Measurements from ENCODE around the gene CDK6.

The CDK6 gene

DNA sequence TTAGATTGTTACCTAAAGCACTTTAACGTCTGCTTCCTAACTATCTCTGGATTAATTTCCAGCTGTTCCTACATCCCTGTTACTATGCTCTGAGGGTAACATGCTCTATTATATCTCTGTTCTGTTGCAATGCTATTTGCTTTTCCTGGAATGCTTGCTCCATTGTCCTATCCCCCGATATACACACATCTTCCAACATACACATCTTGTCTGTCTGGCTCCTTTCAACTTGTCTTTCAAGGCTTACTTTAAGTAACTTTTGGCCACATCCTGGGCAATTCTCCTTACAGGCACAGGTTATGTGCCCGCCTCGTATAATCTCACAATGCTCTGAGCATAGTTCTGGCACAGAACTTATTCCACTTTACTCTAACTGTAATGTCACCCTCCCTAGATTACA lies 96.2 kb downstream of the CDK6 start:
- Histone ChIP-seq H4K20me1 (ENCODE audit: insufficient read depth, low read length) (no peaks in the 10 kb centered on the region), H3K27me3 (ENCODE audit: insufficient read depth, low read length) (no peaks in the 10 kb centered on the region), H3K9me3 (ENCODE audit: low read length) (no peaks in the 10 kb centered on the region), H3K79me2 (ENCODE audit: insufficient read depth, low read length) (no peaks in the 10 kb centered on the region), H3K4me2 (ENCODE audit: low read length) (no peak overlapping the region), H3K4me3 (ENCODE audit: low read depth, low read length, poor library complexity, severe bottlenecking) (no peak overlapping the region), H3K4me1 (ENCODE audit: insufficient read depth, low read length, severe bottlenecking) (no peaks in the 10 kb centered on the region), H3K9ac (ENCODE audit: low read length) (no peak overlapping the region), H3F3A (ENCODE audit: insufficient read depth, low read length) (no peaks in the 10 kb centered on the region), H3K36me3 (ENCODE audit: insufficient read depth, low read length) (peaks cover 12% of the 10 kb centered on the region), H2AFZ (ENCODE audit: low read length) (no peak overlapping the region), H3K27ac (ENCODE audit: low read depth, low read length, poor library complexity, severe bottlenecking) (no peak overlapping the region), H3K9me2 (ENCODE audit: low read depth, low read length) (no peaks in the 10 kb centered on the region)
- TF ChIP-seq, protein P1, sequence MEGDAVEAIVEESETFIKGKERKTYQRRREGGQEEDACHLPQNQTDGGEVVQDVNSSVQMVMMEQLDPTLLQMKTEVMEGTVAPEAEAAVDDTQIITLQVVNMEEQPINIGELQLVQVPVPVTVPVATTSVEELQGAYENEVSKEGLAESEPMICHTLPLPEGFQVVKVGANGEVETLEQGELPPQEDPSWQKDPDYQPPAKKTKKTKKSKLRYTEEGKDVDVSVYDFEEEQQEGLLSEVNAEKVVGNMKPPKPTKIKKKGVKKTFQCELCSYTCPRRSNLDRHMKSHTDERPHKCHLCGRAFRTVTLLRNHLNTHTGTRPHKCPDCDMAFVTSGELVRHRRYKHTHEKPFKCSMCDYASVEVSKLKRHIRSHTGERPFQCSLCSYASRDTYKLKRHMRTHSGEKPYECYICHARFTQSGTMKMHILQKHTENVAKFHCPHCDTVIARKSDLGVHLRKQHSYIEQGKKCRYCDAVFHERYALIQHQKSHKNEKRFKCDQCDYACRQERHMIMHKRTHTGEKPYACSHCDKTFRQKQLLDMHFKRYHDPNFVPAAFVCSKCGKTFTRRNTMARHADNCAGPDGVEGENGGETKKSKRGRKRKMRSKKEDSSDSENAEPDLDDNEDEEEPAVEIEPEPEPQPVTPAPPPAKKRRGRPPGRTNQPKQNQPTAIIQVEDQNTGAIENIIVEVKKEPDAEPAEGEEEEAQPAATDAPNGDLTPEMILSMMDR (IDR thresholded peaks at IDR 0.05; ENCODE audit: low read length), result no peak
- TF ChIP-seq EZH2 (IDR thresholded peaks at IDR 0.05; ENCODE audit: borderline replicate concordance, low read length), result no peak

DNA sequence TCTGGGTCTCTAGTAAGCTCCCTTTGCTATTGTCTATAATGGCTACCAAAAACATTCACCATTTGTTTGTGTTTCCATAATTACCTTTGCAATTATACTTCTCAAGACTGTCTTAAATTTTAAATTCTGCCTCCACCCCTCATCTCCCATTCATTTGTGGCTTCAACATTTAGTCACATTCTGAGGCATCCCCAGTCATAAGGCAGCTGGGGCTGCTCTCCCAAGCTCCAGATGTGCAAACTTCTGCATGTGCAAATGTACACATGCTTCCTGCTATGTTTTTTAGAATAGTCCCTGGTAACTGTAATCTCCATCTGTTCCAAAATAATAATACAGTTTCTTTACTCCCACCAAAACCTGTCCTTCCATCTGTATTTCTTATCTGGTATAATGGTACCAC lies 97.3 kb downstream of the CDK6 start:
- Histone ChIP-seq H3K27me3 (ENCODE audit: insufficient read depth, low read length) (no peaks in the 10 kb centered on the region), H2AFZ (ENCODE audit: low read length) (no peak overlapping the region), H3K4me2 (ENCODE audit: low read length) (no peak overlapping the region), H3K9me3 (ENCODE audit: low read length) (no peaks in the 10 kb centered on the region), H3K9me2 (ENCODE audit: low read depth, low read length) (no peaks in the 10 kb centered on the region), H3K36me3 (ENCODE audit: insufficient read depth, low read length) (peaks cover 7% of the 10 kb centered on the region), H4K20me1 (ENCODE audit: insufficient read depth, low read length) (no peaks in the 10 kb centered on the region), H3K9ac (ENCODE audit: low read length) (no peak overlapping the region), H3F3A (ENCODE audit: insufficient read depth, low read length) (no peaks in the 10 kb centered on the region), H3K4me3 (ENCODE audit: low read depth, low read length, poor library complexity, severe bottlenecking) (no peak overlapping the region), H3K79me2 (ENCODE audit: insufficient read depth, low read length) (no peaks in the 10 kb centered on the region), H3K4me1 (ENCODE audit: insufficient read depth, low read length, severe bottlenecking) (no peaks in the 10 kb centered on the region), H3K27ac (ENCODE audit: low read depth, low read length, poor library complexity, severe bottlenecking) (no peak overlapping the region)
- TF ChIP-seq EZH2 (IDR thresholded peaks at IDR 0.05; ENCODE audit: borderline replicate concordance, low read length), result no peak
- TF ChIP-seq, protein P1 (IDR thresholded peaks at IDR 0.05; ENCODE audit: low read length), result no peak

DNA sequence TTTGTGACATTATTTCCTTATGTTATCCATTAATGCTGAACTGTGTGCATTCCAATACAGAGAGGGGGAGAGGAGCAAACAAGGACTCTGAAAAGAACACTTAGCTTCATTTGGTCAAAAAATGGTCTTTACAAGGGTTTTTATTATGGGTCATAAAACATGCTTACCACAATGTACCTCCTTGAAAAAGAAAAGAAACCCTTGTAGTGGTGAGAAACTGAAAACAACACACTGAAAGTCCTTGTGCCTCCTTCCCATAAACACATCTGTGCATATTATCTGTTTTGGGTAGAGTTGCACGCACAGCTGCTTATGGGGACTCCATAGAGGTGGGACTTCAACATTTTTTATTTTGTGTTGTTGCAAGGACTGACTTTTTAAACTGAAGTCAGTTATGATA lies 98.7 kb downstream of the CDK6 start:
- H3K9ac ChIP-seq (ENCODE audit: low read length), result no peak overlapping the region
- H4K20me1 ChIP-seq (ENCODE audit: insufficient read depth, low read length), result no peaks in the 10 kb centered on the region
- H3K79me2 ChIP-seq (ENCODE audit: insufficient read depth, low read length), result no peaks in the 10 kb centered on the region
- H3K27me3 ChIP-seq (ENCODE audit: insufficient read depth, low read length), result no peaks in the 10 kb centered on the region
- peaks cover 1% of the 10 kb centered on the region for H3K4me1 ChIP-seq (ENCODE audit: insufficient read depth, low read length, severe bottlenecking)
- H3K4me3 ChIP-seq (ENCODE audit: low read depth, low read length, poor library complexity, severe bottlenecking), result no peak overlapping the region
- no peaks in the 10 kb centered on the region for H3K9me3 ChIP-seq (ENCODE audit: low read length)
- no peak overlapping the region for H3K4me2 ChIP-seq (ENCODE audit: low read length)
- H3K36me3 ChIP-seq (ENCODE audit: insufficient read depth, low read length), result no peaks in the 10 kb centered on the region
- H3K27ac ChIP-seq (ENCODE audit: low read depth, low read length, poor library complexity, severe bottlenecking), result no peak overlapping the region
- H3F3A ChIP-seq (ENCODE audit: insufficient read depth, low read length), result no peaks in the 10 kb centered on the region
- no peak for TF ChIP-seq EZH2 (IDR thresholded peaks at IDR 0.05; ENCODE audit: borderline replicate concordance, low read length)
- TF ChIP-seq, protein P1 (IDR thresholded peaks at IDR 0.05; ENCODE audit: low read length), result no peak
- no peaks in the 10 kb centered on the region for H3K9me2 ChIP-seq (ENCODE audit: low read depth, low read length)
- no peak overlapping the region for H2AFZ ChIP-seq (ENCODE audit: low read length)

Measured in OCI-LY1 (cell line).